ENCODE data around the gene RNF144A.

GRCh38 chr2:7032371-7032770 is 115.2 kb downstream of the RNF144A start:
- TF ChIP-seq MYC (IDR thresholded peaks at IDR 0.05; ENCODE audit: insufficient read depth, insufficient read length, insufficient replicate concordance, low read length, severe bottlenecking) (no peak), POLR2A (IDR thresholded peaks at IDR 0.05; ENCODE audit: low read depth, low read length) (no peak), CTCF (IDR thresholded peaks at IDR 0.05 in 2 of 3, conservative IDR thresholded peaks at IDR 0.05 in 1 of 3; ENCODE audit: control insufficient read depth in 2 of 3, extremely low read depth in 1 of 3, insufficient read depth in 1 of 3, low read depth in 3 of 3, low read length in 3 of 3) (no peak), JUNB (IDR thresholded peaks at IDR 0.05) (no peak), ZNF217 (IDR thresholded peaks at IDR 0.05) (no peak)
